Natural killer cell (primary cell): ENCODE results near the gene CD96. TPM values are rescaled to one million over a fixed set of nuclear protein-coding genes. Genes with fewer than 3 reads are reported as not detected.

ENCODE experiments used
- ATAC-seq, 3 donors: fragments of 150-1000 bp in 2 of 3; fragments of 200-7000 bp in 1 of 3; cut with Tn5 transposase; 1 replicate in 1 of 3; 2 replicates in 2 of 3; pipeline ENCODE4 v1.10.0; 2021; ENCODE audit warnings: mild to moderate bottlenecking in 2 of 3, moderate library complexity in 2 of 3
- DNase-seq, 2 donors: peaks; one replicate each; pipeline versions ENCODE4 v3.0.0 to v3.0.0-alpha.2; 2013 to 2021; ENCODE audit warnings: mixed read lengths in 1 of 2
- H3K27ac ChIP-seq: one replicate; pipeline ENCODE4 v1.5.1; 2013; ENCODE audit warnings: mild to moderate bottlenecking, low read length
- H3K27me3 ChIP-seq: one replicate; pipeline ENCODE4 v1.6.1; 2013; ENCODE audit warnings: low read length; ENCODE audit not compliant: control insufficient read depth, insufficient read depth
- H3K36me3 ChIP-seq: one replicate; pipeline ENCODE4 v1.6.1; 2013; ENCODE audit warnings: low read length; ENCODE audit not compliant: control insufficient read depth, insufficient read depth
- H3K4me1 ChIP-seq: one replicate; pipeline ENCODE4 v1.6.1; 2013; ENCODE audit warnings: low read length; ENCODE audit not compliant: control insufficient read depth, insufficient read depth
- H3K4me3 ChIP-seq: one replicate; pipeline ENCODE4 v1.5.1; 2013; ENCODE audit warnings: low read length
- H3K9me3 ChIP-seq: one replicate; pipeline ENCODE4 v1.6.1; 2013; ENCODE audit warnings: low read length; ENCODE audit not compliant: control insufficient read depth, insufficient read depth
- H3K27ac Mint-ChIP-seq, 2 donors: one replicate each; pipeline ENCODE4 v1.8.0; 2022; ENCODE audit warnings: mild to moderate bottlenecking in 2 of 2, mixed read lengths in 2 of 2, moderate library complexity in 1 of 2
- H3K27me3 Mint-ChIP-seq, 2 donors: one replicate each; pipeline ENCODE4 v1.8.0; 2022; ENCODE audit warnings: low read depth in 2 of 2, mixed read lengths in 2 of 2
- H3K36me3 Mint-ChIP-seq: one replicate; pipeline ENCODE4 v1.8.0; 2022; ENCODE audit warnings: mixed read lengths
- H3K4me1 Mint-ChIP-seq, 2 donors: one replicate each; pipeline ENCODE4 v1.8.0; 2022; ENCODE audit warnings: mixed read lengths in 2 of 2
- H3K4me3 Mint-ChIP-seq: one replicate; pipeline ENCODE4 v1.8.0; 2022; ENCODE audit warnings: mild to moderate bottlenecking, moderate library complexity, mixed read lengths
- H3K9me3 Mint-ChIP-seq, 2 donors: one replicate each; pipeline ENCODE4 v1.8.0; 2022; ENCODE audit warnings: mixed read lengths in 2 of 2
- CTCF ChIP-seq: fragments of 200-600 bp; IDR thresholded peaks from one replicate; pipeline ENCODE4 v1.8.0; 2022; ENCODE audit warnings: antibody characterized with exemption
- WGBS: methylation state at CpG from one replicate; pipeline ENCODE4 v1.1.7; 2013; ENCODE audit warnings: missing lambda C conversion rate; ENCODE audit not compliant: insufficient coverage; 5-methylcytosine and 5-hydroxymethylcytosine counted together
- intact Hi-C: fragments of 100-400 bp; cut with micrococcal nuclease; formaldehyde crosslinking; loops from one replicate; pipeline ENCODE4 v1.14.2; 2022
- total RNA-seq, 4 donors: library from RNA; stranded (reverse); fragments of 120-200 nt in 1 of 4; gene quantifications; one replicate each; pipeline versions ENCODE4 v1.2.3 to v1.2.4, GENCODE V29; 2013 to 2022

Gene CD96
- total RNA-seq, 3 donors from 2014 or later (not counting 1 experiment from before 2014, with no cell fraction given): 146 to 191 (median 166) TPM

- ATAC-seq (no peak), DNase-seq (peak in 1 of 2 donors; percentile 62)
- Mint-ChIP-seq H3K27ac (peak overlapping the region; percentile 91 to 93), H3K36me3 (peaks cover 13% of the 10 kb centered on the region), H3K27me3 (no peaks in the 10 kb centered on the region), H3K9me3 (peaks cover 0 to 2% of the 10 kb centered on the region in 2 donors), H3K4me3 (peak overlapping the region; percentile 84), H3K4me1 (peaks cover 50 to 70% of the 10 kb centered on the region in 2 donors)
- H3K27ac ChIP-seq: peak overlapping the region; percentile 33
- peaks cover 21% of the 10 kb centered on the region for H3K4me1 ChIP-seq
- WGBS: 78% methylated on average over 8 of the region's 8 CpGs
- H3K36me3 ChIP-seq: peaks cover 24% of the 10 kb centered on the region
- no peaks in the 10 kb centered on the region for H3K9me3 ChIP-seq
- TF ChIP-seq CTCF: no peak
- H3K27me3 ChIP-seq: no peaks in the 10 kb centered on the region
- intact Hi-C loops: loop anchor here (10.0 kb wide), 1 partner anchor 1806 kb away; no protein-coding TSS in a partner anchor
- no peak overlapping the region for H3K4me3 ChIP-seq
Measured at GRCh38 chr3:111610612-111611054, 68.6 kb downstream of the CD96 start.

- Mint-ChIP-seq H3K27ac (peak overlapping the region; percentile 55 to 90), H3K4me1 (peaks cover 60 to 86% of the 10 kb centered on the region in 2 donors), H3K9me3 (peaks cover 0 to 2% of the 10 kb centered on the region in 2 donors), H3K36me3 (peaks cover 8% of the 10 kb centered on the region), H3K27me3 (no peaks in the 10 kb centered on the region), H3K4me3 (no peak overlapping the region)
- 22% methylated on average over 1 of the region's 1 CpG for WGBS
- Histone ChIP-seq H3K4me3 (no peak overlapping the region), H3K36me3 (peaks cover 28% of the 10 kb centered on the region), H3K4me1 (peaks cover 39% of the 10 kb centered on the region), H3K27ac (no peak overlapping the region), H3K27me3 (no peaks in the 10 kb centered on the region), H3K9me3 (no peaks in the 10 kb centered on the region)
- no peak for TF ChIP-seq CTCF
- ATAC-seq (no peak), DNase-seq (no peak)
- intact Hi-C loops: loop anchor here (10.0 kb wide), 1 partner anchor 1808 kb away; no protein-coding TSS in a partner anchor
Measured at GRCh38 chr3:111613294-111613693, 71.3 kb downstream of the CD96 start.

DNA sequence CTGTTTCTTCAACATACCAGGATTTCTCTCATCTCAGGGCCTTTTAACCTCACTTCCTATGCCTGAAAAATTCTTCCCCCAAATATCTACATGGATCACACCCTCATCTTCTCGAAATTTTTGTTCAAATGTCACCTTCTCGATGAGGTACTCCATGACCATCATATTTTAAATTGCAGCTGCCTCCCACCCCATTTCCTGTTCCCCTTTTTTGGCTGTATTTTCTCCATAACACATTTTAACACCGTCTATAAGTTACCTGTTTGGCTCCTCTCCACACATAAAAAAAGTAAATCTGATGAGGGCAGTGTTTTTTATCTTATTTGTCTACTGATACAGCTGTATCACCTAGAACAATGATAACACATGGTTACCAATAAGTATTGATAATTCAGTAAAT, 73.9 kb downstream of the CD96 start:
- H3K4me1 ChIP-seq: peaks cover 28% of the 10 kb centered on the region
- intact Hi-C loops: loop anchor here (5.0 to 10.0 kb wide), 3 partner anchors 39 to 1811 kb away; no protein-coding TSS in a partner anchor
- H3K27me3 ChIP-seq: no peaks in the 10 kb centered on the region
- DNase-seq (peak in 1 of 2 donors; percentile 32), ATAC-seq (no peak)
- peak overlapping the region; percentile 59 for H3K27ac ChIP-seq
- no peak overlapping the region for H3K4me3 ChIP-seq
- Mint-ChIP-seq H3K27me3 (no peaks in the 10 kb centered on the region), H3K4me3 (no peak overlapping the region), H3K9me3 (no peaks in the 10 kb centered on the region), H3K4me1 (peaks cover 43 to 67% of the 10 kb centered on the region in 2 donors), H3K27ac (peak overlapping the region; percentile 84 to 90), H3K36me3 (no peaks in the 10 kb centered on the region)
- no peak for TF ChIP-seq CTCF
- peaks cover 22% of the 10 kb centered on the region for H3K36me3 ChIP-seq
- 8% methylated on average over 2 of the region's 3 CpGs for WGBS
- no peaks in the 10 kb centered on the region for H3K9me3 ChIP-seq
